ENCODE results near the gene ASB5. TPM values are rescaled to one million over a fixed set of nuclear protein-coding genes. Genes with fewer than 3 reads are reported as not detected.

The ASB5 gene
- total RNA-seq, 1 experiment from 2014 or later, result not detected

DNA sequence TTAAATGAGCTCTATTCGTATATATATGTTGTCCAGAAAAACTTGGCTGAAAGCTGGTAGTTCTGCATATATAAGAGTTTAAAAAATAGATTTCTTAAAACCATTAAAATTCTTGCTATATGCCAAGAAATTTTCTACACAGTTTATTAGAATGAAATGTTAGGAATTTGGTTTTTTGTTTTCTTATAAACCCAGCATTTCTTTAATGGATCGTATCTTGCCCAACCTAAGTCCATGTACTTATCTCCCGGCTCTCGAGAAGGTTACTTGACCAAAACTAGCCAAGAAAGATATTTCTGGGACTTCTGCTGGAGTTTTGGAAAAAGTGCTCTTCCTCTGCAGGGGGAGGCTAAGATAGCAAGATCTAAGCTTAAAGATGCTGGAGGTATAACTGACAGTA is 4.7 kb upstream of the ASB5 start:
- Mint-ChIP-seq H3K27me3 (ENCODE audit: insufficient read depth, unreplicated experiment) (peaks cover 6% of the 10 kb centered on the region), H3K36me3 (ENCODE audit: insufficient read depth, unreplicated experiment) (no peaks in the 10 kb centered on the region), H3K9me3 (ENCODE audit: unreplicated experiment) (no peaks in the 10 kb centered on the region), H3K4me3 (ENCODE audit: unreplicated experiment) (no peak overlapping the region), H3K4me1 (ENCODE audit: low read depth, unreplicated experiment) (no peaks in the 10 kb centered on the region), H3K27ac (ENCODE audit: unreplicated experiment) (no peak overlapping the region)
- Histone ChIP-seq H3K4me1 (no peaks in the 10 kb centered on the region), H3K4me3 (ENCODE audit: low read depth, low read length) (no peak overlapping the region), H3K36me3 (ENCODE audit: control insufficient read depth, insufficient read depth, low read length) (no peaks in the 10 kb centered on the region), H3K27me3 (replicated peaks; ENCODE audit: control insufficient read depth, insufficient read depth, low read length) (no peaks in the 10 kb centered on the region), H3K9me3 (no peaks in the 10 kb centered on the region)
- POLR2A ChIA-PET, result no interaction called here
- TF ChIP-seq, protein P1, sequence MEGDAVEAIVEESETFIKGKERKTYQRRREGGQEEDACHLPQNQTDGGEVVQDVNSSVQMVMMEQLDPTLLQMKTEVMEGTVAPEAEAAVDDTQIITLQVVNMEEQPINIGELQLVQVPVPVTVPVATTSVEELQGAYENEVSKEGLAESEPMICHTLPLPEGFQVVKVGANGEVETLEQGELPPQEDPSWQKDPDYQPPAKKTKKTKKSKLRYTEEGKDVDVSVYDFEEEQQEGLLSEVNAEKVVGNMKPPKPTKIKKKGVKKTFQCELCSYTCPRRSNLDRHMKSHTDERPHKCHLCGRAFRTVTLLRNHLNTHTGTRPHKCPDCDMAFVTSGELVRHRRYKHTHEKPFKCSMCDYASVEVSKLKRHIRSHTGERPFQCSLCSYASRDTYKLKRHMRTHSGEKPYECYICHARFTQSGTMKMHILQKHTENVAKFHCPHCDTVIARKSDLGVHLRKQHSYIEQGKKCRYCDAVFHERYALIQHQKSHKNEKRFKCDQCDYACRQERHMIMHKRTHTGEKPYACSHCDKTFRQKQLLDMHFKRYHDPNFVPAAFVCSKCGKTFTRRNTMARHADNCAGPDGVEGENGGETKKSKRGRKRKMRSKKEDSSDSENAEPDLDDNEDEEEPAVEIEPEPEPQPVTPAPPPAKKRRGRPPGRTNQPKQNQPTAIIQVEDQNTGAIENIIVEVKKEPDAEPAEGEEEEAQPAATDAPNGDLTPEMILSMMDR (IDR thresholded peaks at IDR 0.05; ENCODE audit: insufficient read depth in 1 of 2, low read depth in 1 of 2, low read length in 1 of 2, severe bottlenecking in 1 of 2, unreplicated experiment in 1 of 2), result no peak
- intact Hi-C loops (cut with micrococcal nuclease; ENCODE audit: unreplicated experiment), result no loop called here
- BruUV-seq (replicated peaks), result no TSS peak
- CTCF ChIA-PET, result no interaction called here
- DNase-seq, result no peak

- TF ChIP-seq, protein P1 (IDR thresholded peaks at IDR 0.05; ENCODE audit: insufficient read depth in 1 of 2, low read depth in 1 of 2, low read length in 1 of 2, severe bottlenecking in 1 of 2, unreplicated experiment in 1 of 2), result no peak
- Mint-ChIP-seq H3K27me3 (ENCODE audit: insufficient read depth, unreplicated experiment) (peaks cover 6% of the 10 kb centered on the region), H3K4me3 (ENCODE audit: unreplicated experiment) (no peak overlapping the region), H3K4me1 (ENCODE audit: low read depth, unreplicated experiment) (no peaks in the 10 kb centered on the region), H3K27ac (ENCODE audit: unreplicated experiment) (no peak overlapping the region), H3K36me3 (ENCODE audit: insufficient read depth, unreplicated experiment) (no peaks in the 10 kb centered on the region), H3K9me3 (ENCODE audit: unreplicated experiment) (no peaks in the 10 kb centered on the region)
- no peak overlapping the region for H3K4me3 ChIP-seq (ENCODE audit: low read depth, low read length)
- H3K9me3 ChIP-seq, result no peaks in the 10 kb centered on the region
- POLR2A ChIA-PET, result no interaction called here
- H3K27me3 ChIP-seq (replicated peaks; ENCODE audit: control insufficient read depth, insufficient read depth, low read length), result no peaks in the 10 kb centered on the region
- CTCF ChIA-PET, result no interaction called here
- DNase-seq, result no peak
- BruUV-seq (replicated peaks), result no TSS peak
- H3K4me1 ChIP-seq, result no peaks in the 10 kb centered on the region
- intact Hi-C loops (cut with micrococcal nuclease; ENCODE audit: unreplicated experiment), result no loop called here
- no peaks in the 10 kb centered on the region for H3K36me3 ChIP-seq (ENCODE audit: control insufficient read depth, insufficient read depth, low read length)
Observed at GRCh38 chr4:176272799-176273198, 3.8 kb upstream of the ASB5 start.

GRCh38 chr4:176271749-176272148 is 2.7 kb upstream of the ASB5 start:
- Histone ChIP-seq H3K4me3 (ENCODE audit: low read depth, low read length) (no peak overlapping the region), H3K9me3 (no peaks in the 10 kb centered on the region), H3K36me3 (ENCODE audit: control insufficient read depth, insufficient read depth, low read length) (no peaks in the 10 kb centered on the region), H3K27me3 (replicated peaks; ENCODE audit: control insufficient read depth, insufficient read depth, low read length) (no peaks in the 10 kb centered on the region), H3K4me1 (no peaks in the 10 kb centered on the region)
- no peaks in the 10 kb centered on the region for H3K9me3 Mint-ChIP-seq (ENCODE audit: unreplicated experiment)
- CTCF ChIA-PET, result no interaction called here
- intact Hi-C loops (cut with micrococcal nuclease; ENCODE audit: unreplicated experiment), result no loop called here
- H3K27ac Mint-ChIP-seq (ENCODE audit: unreplicated experiment), result no peak overlapping the region
- BruUV-seq (replicated peaks), result no TSS peak
- no peaks in the 10 kb centered on the region for H3K36me3 Mint-ChIP-seq (ENCODE audit: insufficient read depth, unreplicated experiment)
- DNase-seq, result no peak
- peaks cover 3% of the 10 kb centered on the region for H3K27me3 Mint-ChIP-seq (ENCODE audit: insufficient read depth, unreplicated experiment)
- POLR2A ChIA-PET, result no interaction called here
- TF ChIP-seq, protein P1 (IDR thresholded peaks at IDR 0.05; ENCODE audit: insufficient read depth in 1 of 2, low read depth in 1 of 2, low read length in 1 of 2, severe bottlenecking in 1 of 2, unreplicated experiment in 1 of 2), result no peak
- no peak overlapping the region for H3K4me3 Mint-ChIP-seq (ENCODE audit: unreplicated experiment)
- no peaks in the 10 kb centered on the region for H3K4me1 Mint-ChIP-seq (ENCODE audit: low read depth, unreplicated experiment)
